ENCODE results near the gene MOSMO. TPM values are rescaled to one million over a fixed set of nuclear protein-coding genes. Genes with fewer than 3 reads are reported as not detected.
"Not testable (repeated sequence)": the region's sequence is repeated elsewhere in the genome, so short reads cannot be mapped to it uniquely, and the experiment has no call there.

Gene MOSMO
- total RNA-seq, 4 donors from 2014 or later = 8.3 to 16.4 (median 13.1) TPM

- intact Hi-C loops (cut with DNase I; ENCODE audit: low total_unique reads) = no loop called here
- TF ChIP-seq POLR2A (IDR thresholded peaks at IDR 0.05) = no peak
- TF ChIP-seq CTCF (IDR thresholded peaks at IDR 0.05) = no peak
- no peak overlapping the region for H3K4me3 ChIP-seq (ENCODE audit: low read depth, poor library complexity, severe bottlenecking)
- no peak for DNase-seq (ENCODE audit: low spot score in 2 of 2)
- 71 to 79% methylated on average over 2 of the region's 2 CpGs for WGBS, 2 donors
These were observed 27.2 kb downstream of the MOSMO start for GRCh38 chr16:22035153-22035552.

- DNase-seq (ENCODE audit: low spot score in 2 of 2); H3K4me3 ChIP-seq (ENCODE audit: low read depth, poor library complexity, severe bottlenecking); intact Hi-C loops (cut with DNase I; ENCODE audit: low total_unique reads): not testable (repeated sequence)
- 81 to 83% methylated on average over 3 of the region's 3 CpGs for WGBS, 2 donors
These were observed 36.0 kb downstream of the MOSMO start for GRCh38 chr16:22043882-22044281.

- WGBS, 2 donors = 54 to 55% methylated on average over 5 of the region's 5 CpGs
- intact Hi-C loops (cut with DNase I; ENCODE audit: low total_unique reads); DNase-seq (ENCODE audit: low spot score in 2 of 2); H3K4me3 ChIP-seq (ENCODE audit: low read depth, poor library complexity, severe bottlenecking): not testable (repeated sequence)
These were observed 38.0 kb downstream of the MOSMO start for GRCh38 chr16:22045888-22046287.

- intact Hi-C loops (cut with DNase I; ENCODE audit: low total_unique reads) = no loop called here
- WGBS, 2 donors = 66 to 84% methylated on average over 4 of the region's 4 CpGs
- no peak overlapping the region for H3K4me3 ChIP-seq (ENCODE audit: low read depth, poor library complexity, severe bottlenecking)
- TF ChIP-seq POLR2A (IDR thresholded peaks at IDR 0.05) (no peak), CTCF (IDR thresholded peaks at IDR 0.05) (no peak)
- no peak for DNase-seq (ENCODE audit: low spot score in 2 of 2)
These were observed 43.1 kb downstream of the MOSMO start for GRCh38 chr16:22050963-22051362.

- WGBS, 2 donors = 71 to 83% methylated on average over 6 of the region's 6 CpGs
- H3K4me3 ChIP-seq (ENCODE audit: low read depth, poor library complexity, severe bottlenecking) = no peak overlapping the region
- no peak for TF ChIP-seq CTCF (IDR thresholded peaks at IDR 0.05)
- no peak for TF ChIP-seq POLR2A (IDR thresholded peaks at IDR 0.05)
- intact Hi-C loops (cut with DNase I; ENCODE audit: low total_unique reads) = no loop called here
- no peak for DNase-seq (ENCODE audit: low spot score in 2 of 2)
These were observed 45.1 kb downstream of the MOSMO start for GRCh38 chr16:22052980-22053379.

- no peak overlapping the region for H3K4me3 ChIP-seq (ENCODE audit: low read depth, poor library complexity, severe bottlenecking)
- WGBS, 2 donors = 89 to 92% methylated on average over 4 of the region's 4 CpGs
- DNase-seq (ENCODE audit: low spot score in 2 of 2) = no peak
- TF ChIP-seq CTCF (IDR thresholded peaks at IDR 0.05) (no peak), POLR2A (IDR thresholded peaks at IDR 0.05) (no peak)
- intact Hi-C loops (cut with DNase I; ENCODE audit: low total_unique reads) = no loop called here
These were observed 46.0 kb downstream of the MOSMO start for GRCh38 chr16:22053921-22054341.

GRCh38 chr16:22054847-22055590 is 47.1 kb downstream of the MOSMO start:
- no peak overlapping the region for H3K4me3 ChIP-seq (ENCODE audit: low read depth, poor library complexity, severe bottlenecking)
- DNase-seq (ENCODE audit: low spot score in 2 of 2) = no peak
- no peak for TF ChIP-seq POLR2A (IDR thresholded peaks at IDR 0.05)
- no peak for TF ChIP-seq CTCF (IDR thresholded peaks at IDR 0.05)
- 75 to 78% methylated on average over 5 of the region's 5 CpGs for WGBS, 2 donors
- intact Hi-C loops (cut with DNase I; ENCODE audit: low total_unique reads) = no loop called here

Data from lower leg skin (tissue), 4 donors.